ENCODE results near the gene GLRA1. TPM values are rescaled to one million over a fixed set of nuclear protein-coding genes. Genes with fewer than 3 reads are reported as not detected.

GLRA1 gene
- total RNA-seq, 1 donor from 2014 or later, result not detected

- no peak overlapping the region for H3K4me3 Mint-ChIP-seq (ENCODE audit: unreplicated experiment)
- H3K27ac Mint-ChIP-seq (ENCODE audit: unreplicated experiment), result no peak overlapping the region
- no peaks in the 10 kb centered on the region for H3K36me3 Mint-ChIP-seq (ENCODE audit: low read depth, unreplicated experiment)
- no peaks in the 10 kb centered on the region for H3K9me3 Mint-ChIP-seq (ENCODE audit: unreplicated experiment)
- H3K4me1 Mint-ChIP-seq (ENCODE audit: unreplicated experiment), result peaks cover 6% of the 10 kb centered on the region
- TF ChIP-seq CTCF (IDR thresholded peaks at IDR 0.05; ENCODE audit: unreplicated experiment), result no peak
- no peak for DNase-seq (ENCODE audit: low spot score)
- H3K27me3 Mint-ChIP-seq (ENCODE audit: unreplicated experiment), result peaks cover 2% of the 10 kb centered on the region
These were observed 20.5 kb downstream of the GLRA1 start for GRCh38 chr5:151904127-151904526.

- Mint-ChIP-seq H3K9me3 (ENCODE audit: unreplicated experiment) (no peaks in the 10 kb centered on the region), H3K4me3 (ENCODE audit: unreplicated experiment) (no peak overlapping the region), H3K27me3 (ENCODE audit: unreplicated experiment) (peaks cover 2% of the 10 kb centered on the region), H3K27ac (ENCODE audit: unreplicated experiment) (no peak overlapping the region), H3K36me3 (ENCODE audit: low read depth, unreplicated experiment) (no peaks in the 10 kb centered on the region), H3K4me1 (ENCODE audit: unreplicated experiment) (peaks cover 6% of the 10 kb centered on the region)
- DNase-seq (ENCODE audit: low spot score), result no peak
- no peak for TF ChIP-seq CTCF (IDR thresholded peaks at IDR 0.05; ENCODE audit: unreplicated experiment)
These were observed 21.4 kb downstream of the GLRA1 start for GRCh38 chr5:151903243-151903653.

- Mint-ChIP-seq H3K4me1 (ENCODE audit: unreplicated experiment) (no peaks in the 10 kb centered on the region), H3K27ac (ENCODE audit: unreplicated experiment) (no peak overlapping the region), H3K4me3 (ENCODE audit: unreplicated experiment) (no peak overlapping the region), H3K27me3 (ENCODE audit: unreplicated experiment) (peaks cover 2% of the 10 kb centered on the region), H3K36me3 (ENCODE audit: low read depth, unreplicated experiment) (no peaks in the 10 kb centered on the region), H3K9me3 (ENCODE audit: unreplicated experiment) (no peaks in the 10 kb centered on the region)
- no peak for DNase-seq (ENCODE audit: low spot score)
- TF ChIP-seq CTCF (IDR thresholded peaks at IDR 0.05; ENCODE audit: unreplicated experiment), result no peak
These were observed 22.4 kb downstream of the GLRA1 start for GRCh38 chr5:151902215-151902614.

- DNase-seq (ENCODE audit: low spot score), result no peak
- no peaks in the 10 kb centered on the region for H3K9me3 Mint-ChIP-seq (ENCODE audit: unreplicated experiment)
- H3K27me3 Mint-ChIP-seq (ENCODE audit: unreplicated experiment), result peaks cover 2% of the 10 kb centered on the region
- H3K36me3 Mint-ChIP-seq (ENCODE audit: low read depth, unreplicated experiment), result no peaks in the 10 kb centered on the region
- H3K27ac Mint-ChIP-seq (ENCODE audit: unreplicated experiment), result no peak overlapping the region
- no peak overlapping the region for H3K4me3 Mint-ChIP-seq (ENCODE audit: unreplicated experiment)
- H3K4me1 Mint-ChIP-seq (ENCODE audit: unreplicated experiment), result no peaks in the 10 kb centered on the region
- no peak for TF ChIP-seq CTCF (IDR thresholded peaks at IDR 0.05; ENCODE audit: unreplicated experiment)
These were observed 23.0 kb downstream of the GLRA1 start for GRCh38 chr5:151901611-151902010.

GRCh38 chr5:151900891-151901290 is 23.8 kb downstream of the GLRA1 start:
- peaks cover 2% of the 10 kb centered on the region for H3K27me3 Mint-ChIP-seq (ENCODE audit: unreplicated experiment)
- no peaks in the 10 kb centered on the region for H3K36me3 Mint-ChIP-seq (ENCODE audit: low read depth, unreplicated experiment)
- no peak for DNase-seq (ENCODE audit: low spot score)
- no peak for TF ChIP-seq CTCF (IDR thresholded peaks at IDR 0.05; ENCODE audit: unreplicated experiment)
- H3K9me3 Mint-ChIP-seq (ENCODE audit: unreplicated experiment), result no peaks in the 10 kb centered on the region
- no peak overlapping the region for H3K4me3 Mint-ChIP-seq (ENCODE audit: unreplicated experiment)
- no peaks in the 10 kb centered on the region for H3K4me1 Mint-ChIP-seq (ENCODE audit: unreplicated experiment)
- no peak overlapping the region for H3K27ac Mint-ChIP-seq (ENCODE audit: unreplicated experiment)

All from endothelial cell (in vitro differentiated cells).